ENCODE results near the gene COG7.
A peak's percentile ranks its signal among the peaks of the same experiment; 100 is the strongest.
"Not testable (repeated sequence)": the region's sequence is repeated elsewhere in the genome, so short reads cannot be mapped to it uniquely, and the experiment has no call there.

COG7 gene

DNA sequence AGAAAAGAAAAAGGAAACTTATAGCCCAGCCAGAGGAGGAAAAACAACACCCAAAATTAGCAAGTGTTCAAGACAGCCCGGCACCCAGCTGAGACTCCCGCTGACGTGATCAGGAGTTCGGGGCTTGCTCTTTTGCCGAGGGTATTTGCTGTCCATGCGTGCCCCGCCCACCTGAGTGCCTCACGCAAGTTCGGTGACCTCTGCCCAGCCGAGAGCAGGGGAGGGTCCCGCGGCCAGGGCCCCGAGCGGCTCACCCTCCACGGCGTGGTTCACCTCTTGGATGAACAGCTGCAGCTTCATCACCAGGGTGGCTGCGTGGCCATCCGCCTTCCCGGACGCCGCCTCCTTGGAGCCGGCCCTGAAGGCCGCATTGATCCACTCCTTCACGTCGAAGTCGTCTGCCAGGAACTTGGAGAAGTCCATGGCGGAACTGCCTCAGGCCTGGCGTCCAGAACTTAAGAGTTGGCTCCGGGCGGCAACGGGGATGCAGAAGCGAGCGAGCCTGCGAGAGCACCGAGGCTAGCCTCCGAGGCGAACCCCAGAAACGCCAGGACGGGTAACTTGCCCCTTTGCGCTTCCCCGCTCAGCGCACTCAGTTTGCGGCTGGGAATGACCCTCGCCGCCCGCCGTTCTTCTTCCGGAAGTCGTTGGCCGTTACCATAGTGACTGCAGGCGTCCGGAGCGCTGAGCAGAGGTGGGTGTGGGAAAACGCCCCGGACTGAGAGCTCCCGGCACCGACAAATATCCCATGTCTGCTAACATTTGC, at the start of gene COG7:
TSS of gene COG7 (minus strand) at position 618 of the 766 bp plus-strand sequence. CDS start at position 423, 195 bp downstream.
- peak; percentile 71 to 77 for DNase-seq (ENCODE audit: low read depth in 2 of 2)

DNA sequence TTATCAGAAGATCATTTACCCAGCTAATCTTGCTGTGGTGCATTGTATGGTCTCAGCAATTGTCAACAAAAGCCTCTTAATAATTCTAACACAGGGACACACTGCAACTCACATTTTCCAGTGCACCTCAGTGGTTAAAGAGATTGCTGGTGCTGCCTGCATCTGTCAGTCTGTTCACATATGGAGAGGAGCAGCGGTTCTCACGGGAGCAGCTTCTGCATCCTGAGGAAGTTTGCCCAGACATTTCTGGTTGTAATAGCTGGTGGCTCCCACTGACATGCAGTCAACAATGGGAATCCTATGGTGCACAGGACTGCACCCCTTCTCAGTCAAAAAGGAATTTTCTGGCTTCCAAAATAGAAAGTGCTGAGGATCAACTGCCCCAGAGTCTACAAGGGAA, 49.5 kb upstream of the COG7 start:
- no peak for DNase-seq (ENCODE audit: low read depth in 2 of 2)

DNA sequence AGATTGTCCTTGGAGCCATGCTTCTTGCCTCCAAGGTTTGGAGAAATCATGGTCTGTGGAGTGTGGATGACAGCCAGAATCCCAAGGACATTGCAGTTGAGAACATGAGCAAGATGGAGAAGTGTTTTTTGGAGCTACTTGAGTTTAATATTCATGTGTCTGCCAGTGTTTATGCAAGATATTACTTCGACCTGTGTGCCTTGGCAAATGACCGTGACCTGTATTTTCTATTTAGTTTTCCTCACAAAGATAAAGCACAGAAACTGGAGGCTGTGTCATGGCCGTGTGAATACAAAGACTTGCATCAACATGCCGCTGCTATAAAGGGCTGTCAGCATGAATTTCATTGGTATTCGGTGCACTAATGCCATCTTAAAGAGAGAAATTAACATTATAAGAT, 48.3 kb upstream of the COG7 start:
- DNase-seq (ENCODE audit: low read depth in 2 of 2), result no peak

DNA sequence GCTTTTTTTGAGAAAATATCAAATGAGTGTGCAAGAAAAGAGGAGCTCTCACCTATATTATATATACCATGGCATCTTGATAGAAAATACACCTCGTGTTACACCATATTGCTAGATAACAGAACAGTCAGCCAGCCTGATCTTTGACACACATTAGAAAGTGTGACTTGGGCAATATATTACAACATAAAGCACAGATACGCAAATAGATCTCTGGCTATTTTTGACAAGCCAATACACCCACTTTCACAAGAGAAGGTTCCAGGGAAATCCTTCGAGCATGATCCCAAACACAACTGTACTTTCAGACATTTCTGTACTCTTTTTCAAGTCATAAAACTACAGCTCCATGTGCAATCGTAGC, 47.9 kb upstream of the COG7 start:
- DNase-seq (ENCODE audit: low read depth in 2 of 2), result no peak

DNA sequence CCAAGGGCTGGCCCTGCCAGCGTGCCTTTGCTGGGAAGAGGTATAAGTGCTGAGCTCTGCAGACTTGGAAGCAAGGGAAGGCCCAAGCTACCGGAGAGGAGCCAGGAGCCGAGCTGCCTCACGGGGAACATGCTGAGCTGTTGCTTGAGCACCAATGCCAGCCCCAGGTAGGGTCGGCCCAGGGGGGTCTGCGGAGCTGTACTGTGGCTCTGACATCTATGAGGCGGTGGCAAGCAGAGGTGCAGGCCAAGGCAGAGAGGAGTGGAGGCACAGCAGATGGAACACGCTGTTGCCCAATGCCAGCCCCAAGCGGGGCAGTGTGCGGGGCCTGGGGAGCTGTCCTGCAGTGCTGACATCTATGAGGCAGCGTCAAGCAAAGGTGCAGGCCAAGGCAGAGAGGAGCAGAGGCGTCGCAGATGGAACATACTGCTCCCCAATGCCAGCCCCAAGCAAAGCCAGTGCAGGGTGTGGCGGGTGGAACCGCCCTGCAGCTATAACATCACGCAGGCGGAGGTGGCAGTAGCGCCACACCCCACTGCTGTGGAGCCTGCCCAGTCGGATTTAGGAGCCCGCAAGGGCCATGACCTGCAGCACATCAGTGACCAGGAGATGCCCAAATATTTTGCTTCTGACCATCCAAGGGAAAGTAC, 47.3 kb upstream of the COG7 start:
- no peak for DNase-seq (ENCODE audit: low read depth in 2 of 2)

DNA sequence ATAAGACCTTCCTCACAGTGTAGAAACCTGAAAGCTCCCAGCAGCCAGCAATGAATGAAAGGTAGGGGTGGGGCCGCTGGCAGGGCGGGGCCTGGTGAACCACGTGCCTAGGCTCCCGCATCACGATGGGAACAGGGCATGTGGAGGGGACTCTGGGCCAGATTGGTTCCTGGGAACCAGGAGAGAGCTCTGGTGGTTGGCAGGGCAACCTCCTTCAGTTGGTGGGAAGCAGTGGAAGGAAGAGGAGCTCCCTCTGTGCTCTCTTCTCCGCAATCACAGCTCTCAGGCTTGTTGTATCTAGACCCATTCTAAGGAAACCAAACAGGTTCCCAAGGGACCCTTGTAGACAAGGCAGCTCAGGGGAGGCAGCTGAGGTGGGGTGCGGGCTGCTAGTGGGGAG, 46.8 kb upstream of the COG7 start:
- DNase-seq (ENCODE audit: low read depth in 2 of 2), result no peak

DNA sequence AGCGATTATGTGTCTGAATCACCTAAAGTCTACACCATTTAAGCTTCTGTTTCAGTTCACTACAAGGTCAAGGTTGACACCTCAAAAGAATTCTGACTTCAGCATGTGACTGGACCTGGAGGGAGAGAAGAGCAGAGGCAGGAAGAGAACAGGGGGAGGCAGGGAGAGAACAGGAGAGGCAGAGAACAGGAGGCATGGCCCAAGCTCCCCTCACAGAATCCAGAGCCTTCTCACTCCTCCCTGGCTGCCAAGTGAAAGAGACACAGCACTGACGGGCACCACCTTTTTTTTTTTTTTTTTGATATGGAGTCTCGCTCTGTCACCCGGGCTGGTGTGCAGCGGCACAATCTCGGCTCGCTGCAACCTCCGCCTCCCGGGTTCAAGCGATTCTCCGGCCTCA, 45.9 kb upstream of the COG7 start:
- no peak for DNase-seq (ENCODE audit: low read depth in 2 of 2)

DNA sequence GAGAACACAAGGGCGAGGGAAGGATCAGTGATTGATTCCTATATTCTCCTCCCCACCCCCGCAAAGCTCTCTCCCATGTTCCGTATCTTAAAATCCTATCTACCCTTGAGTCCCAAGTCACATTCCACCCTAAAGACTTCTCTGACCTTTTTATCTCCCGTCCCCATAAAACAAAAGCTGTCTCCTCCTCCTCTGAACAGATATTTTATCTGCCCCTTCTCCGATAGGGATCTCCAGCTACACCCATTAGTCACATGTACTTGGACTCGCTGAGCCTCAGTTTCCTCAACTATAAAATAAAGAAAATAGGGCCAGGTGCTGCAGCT, 44.5 kb upstream of the COG7 start:
- no peak for DNase-seq (ENCODE audit: low read depth in 2 of 2)

DNA sequence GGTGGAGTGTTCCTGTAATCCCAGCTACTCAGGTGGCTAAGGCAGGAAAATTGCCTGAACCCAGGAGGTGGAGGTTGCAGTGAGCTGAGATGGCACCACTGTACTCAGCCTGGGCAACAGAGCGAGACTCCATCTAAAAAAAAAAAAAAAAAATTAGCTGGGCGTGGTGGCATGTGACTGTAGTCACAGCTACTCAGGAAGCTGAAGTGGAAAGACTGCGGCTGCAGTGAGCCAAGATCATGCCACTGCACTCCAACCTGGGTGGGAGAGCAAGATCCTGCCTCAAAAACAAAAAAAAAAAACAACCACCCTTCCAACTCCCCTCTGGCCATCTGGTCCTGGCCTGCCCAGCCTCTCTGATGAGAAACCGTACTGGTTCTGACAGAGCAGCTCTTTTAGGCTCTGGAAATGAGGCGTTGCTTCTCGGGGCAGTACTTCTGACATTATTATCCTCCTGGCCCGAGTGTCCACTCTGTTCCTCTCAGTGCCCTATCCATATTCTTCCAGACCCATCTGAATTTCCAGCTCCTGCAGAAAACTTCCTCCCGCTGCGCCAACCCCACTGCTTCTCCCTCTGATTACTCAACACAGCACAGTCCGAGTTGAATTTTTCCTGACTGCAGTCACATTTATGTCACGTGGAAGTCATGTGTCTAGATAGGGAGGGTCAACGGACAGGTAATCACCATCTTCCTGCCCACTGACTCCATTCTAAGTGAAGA, 44.0 kb upstream of the COG7 start:
- DNase-seq (ENCODE audit: low read depth in 2 of 2), result no peak

DNA sequence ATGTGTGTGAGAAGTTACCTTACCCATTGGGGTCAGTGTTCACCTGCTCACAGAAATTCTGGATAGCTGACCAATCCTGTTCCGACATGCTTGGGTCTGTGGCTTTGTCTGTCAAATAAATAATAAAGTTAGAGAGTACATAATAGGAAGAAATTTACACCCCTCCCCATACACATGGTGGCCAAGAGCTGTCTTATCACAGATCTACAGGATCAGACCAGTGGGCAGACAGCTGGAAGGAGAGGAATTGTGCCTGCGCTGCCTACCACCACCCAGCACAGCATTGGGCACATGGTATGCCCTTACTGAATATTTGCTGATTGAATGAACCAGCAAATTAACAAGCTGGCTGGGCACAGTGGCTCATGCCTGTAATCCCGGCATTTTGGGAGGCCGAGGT, 42.7 kb upstream of the COG7 start:
- DNase-seq (ENCODE audit: low read depth in 2 of 2), result no peak

DNA sequence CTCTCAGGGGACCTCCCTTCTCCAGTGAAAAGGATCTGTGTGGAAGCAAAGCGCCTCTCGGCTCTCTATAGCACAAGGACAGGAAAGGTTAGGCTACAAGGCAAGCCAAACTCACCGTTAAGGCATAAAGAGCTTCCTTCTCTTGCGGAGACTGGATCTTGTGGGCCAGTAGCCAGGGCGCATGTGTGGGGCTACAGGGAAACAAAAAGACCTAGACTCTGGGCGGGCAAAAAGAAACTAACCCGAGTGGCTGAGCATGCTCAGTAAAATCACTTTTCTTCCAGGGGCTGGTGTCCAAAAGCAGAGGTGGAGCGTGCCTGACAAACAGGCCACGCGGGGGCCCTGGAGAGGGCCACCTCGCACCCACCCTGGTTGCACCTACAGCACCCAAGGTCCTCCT, 41.2 kb upstream of the COG7 start:
- DNase-seq (ENCODE audit: low read depth in 2 of 2), result no peak

DNA sequence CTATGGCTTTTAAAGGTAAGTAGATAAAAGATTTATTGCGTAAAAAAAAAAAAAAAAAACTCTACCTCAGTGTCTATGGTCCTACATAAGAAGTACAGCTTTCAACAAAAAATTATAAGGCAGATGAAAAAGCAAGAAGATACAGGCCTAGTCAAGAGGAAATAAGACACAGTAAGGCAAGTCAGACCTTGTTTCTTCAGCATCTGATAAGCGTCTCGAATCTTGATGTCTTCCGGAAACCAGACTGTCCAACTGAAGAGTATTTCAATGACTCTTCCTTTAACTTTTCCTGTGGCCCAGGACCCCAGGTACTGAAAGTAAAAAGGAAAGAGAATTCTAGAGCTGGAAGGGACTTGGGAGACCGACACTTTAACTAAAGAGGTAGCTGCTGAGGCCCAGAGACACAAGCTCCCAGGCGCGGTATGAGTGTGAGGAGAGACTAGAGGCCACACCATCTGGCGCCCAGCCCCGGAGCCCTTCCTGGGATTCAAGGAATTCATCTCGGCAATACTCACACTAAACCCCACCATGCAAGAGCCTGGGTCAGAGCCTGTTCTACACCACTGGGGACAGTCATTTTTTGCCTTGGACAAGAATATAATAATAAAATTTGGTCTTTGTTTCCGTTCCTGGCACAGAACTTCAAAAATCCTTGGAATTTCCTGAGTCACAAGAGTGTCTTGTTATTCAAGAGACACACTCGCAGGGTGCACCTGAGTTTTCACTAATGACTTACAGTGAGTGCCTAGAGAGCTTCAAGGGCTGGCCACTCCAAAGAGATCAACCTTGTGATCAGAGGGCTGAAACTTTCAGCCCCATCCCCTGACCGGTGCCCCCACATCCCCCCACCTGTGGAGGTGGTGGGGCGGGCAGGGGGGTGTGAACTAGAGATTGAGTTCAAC, 38.8 kb upstream of the COG7 start:
- DNase-seq (ENCODE audit: low read depth in 2 of 2), result no peak

DNA sequence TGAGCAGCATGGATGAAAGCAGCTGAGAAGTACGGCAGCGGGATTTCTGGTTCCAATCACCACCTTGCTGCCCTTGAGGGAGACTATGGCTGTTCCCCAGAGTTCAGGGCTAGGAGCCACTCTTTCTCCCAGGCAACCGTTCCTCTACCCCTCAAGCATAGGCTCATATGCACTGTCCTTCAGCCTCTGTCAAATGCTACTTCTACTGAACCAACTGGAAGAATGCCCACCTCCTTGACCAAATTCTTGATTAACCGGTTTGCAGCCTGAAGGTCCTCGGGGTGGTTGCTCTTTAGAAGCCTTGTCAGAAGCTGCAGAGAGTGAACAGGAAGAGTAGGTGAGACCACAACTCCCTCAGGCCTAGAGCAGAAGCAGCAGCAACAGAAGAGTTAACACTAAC, 33.5 kb upstream of the COG7 start:
- DNase-seq (ENCODE audit: low read depth in 2 of 2), result no peak

DNA sequence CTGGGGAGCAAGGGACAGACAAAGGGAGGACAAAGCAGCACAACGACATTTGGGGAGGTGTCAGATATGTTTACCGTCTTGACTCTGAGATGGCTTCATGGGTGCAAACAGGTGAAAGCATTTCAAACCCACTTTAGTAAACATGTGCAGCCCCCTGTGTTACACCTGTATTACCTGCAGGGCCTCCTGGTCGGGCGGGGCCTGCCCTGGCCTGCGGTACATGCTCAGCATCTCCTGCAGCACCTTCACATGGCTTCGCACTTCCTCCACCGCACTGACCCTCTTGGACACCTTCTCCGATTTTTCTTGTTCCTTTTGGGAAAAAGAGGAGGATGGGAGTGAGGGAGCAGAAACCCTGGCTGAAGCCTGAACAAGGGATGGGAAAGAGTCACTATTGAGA, 32.9 kb upstream of the COG7 start:
- DNase-seq (ENCODE audit: low read depth in 2 of 2), result no peak

DNA sequence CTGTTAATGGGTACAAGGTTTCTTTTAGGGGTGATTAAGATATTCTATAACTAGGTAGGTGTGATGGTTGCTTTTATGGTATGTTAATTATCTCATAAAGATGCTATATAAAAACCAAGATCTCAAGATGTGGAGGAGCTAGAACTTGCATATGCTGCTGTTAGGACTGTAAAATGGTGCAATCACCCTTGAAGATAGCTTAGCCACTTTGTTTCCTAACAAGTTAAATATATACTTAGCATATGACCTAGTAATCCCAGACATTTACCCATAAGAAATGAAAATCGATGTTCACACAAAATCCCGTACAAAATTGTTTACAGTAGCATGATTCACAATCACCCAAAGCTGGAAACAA, 32.2 kb upstream of the COG7 start:
- no peak for DNase-seq (ENCODE audit: low read depth in 2 of 2)

DNA sequence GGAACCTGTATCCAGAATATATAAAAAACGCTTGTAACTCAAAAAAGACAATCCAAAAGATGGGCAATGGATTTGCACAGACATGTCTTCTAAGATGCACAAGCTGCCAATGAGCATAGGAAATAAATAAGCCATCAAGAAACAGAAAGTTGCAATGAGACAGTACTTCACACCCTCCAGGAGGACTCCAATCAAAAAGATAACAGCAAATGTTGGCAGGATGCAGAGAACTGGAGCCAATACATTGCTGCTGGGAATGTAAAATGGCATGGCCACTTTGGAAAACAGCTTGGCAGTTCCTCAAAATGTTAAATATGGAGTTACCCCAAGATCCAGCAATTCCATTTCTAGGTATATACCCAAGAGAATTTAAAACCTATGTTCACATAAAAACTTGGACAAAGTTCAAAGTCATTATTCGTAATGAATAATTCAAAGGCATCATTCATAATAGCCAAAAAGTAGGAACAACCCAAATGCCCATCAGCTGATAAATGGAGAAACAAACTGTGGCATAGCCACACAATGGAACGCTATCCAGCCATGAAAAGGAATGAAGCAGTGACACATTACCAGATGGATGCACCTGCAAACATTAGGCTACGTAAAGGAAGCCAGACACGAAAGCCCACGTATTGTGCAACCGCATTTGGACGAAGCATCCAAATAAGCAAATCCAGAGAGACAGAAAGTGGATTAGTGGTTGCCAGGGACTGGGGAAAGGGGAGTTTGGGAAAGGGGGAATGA, 31.7 kb upstream of the COG7 start:
- no peak for DNase-seq (ENCODE audit: low read depth in 2 of 2)

DNA sequence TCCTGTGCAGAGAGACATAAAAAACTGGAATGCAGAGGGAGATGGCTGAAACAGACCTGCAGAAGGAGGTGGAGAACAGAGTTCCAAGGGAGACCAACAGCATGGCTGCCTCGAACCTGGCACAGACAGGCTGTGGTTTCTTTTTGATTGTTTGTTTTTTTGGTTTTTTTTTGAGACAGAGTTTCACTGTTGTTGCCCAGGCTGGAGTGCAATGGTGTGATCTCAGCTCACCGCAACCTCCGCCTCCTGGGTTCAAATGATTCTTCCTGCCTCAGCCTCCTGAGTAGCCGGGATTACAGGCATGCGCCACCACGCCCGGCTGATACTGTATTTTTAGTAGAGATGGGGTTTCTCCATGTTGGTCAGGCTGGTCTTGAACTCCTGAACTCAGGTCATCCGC, 30.5 kb upstream of the COG7 start:
- not testable (repeated sequence) for DNase-seq (ENCODE audit: low read depth in 2 of 2)

DNA sequence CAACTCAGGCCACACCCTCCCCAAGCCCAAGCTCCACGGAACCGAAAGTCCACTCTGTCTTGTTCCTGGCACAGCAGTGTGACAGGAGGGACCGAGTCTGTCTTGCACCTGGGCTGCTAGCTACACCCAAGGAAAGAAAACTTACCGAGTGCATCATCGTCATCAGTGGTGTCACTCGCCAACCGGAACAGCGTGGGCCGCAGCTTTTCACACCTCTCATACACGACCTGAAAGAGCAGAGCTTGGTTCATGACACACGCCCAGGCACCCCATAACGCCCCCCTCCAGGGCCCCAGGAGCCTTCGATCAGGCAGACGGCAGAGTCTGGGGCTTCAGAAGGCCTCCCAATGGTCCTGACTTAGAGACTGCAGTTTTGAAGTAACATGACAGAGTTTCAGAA, 29.8 kb upstream of the COG7 start:
- DNase-seq (ENCODE audit: low read depth in 2 of 2), result no peak

DNA sequence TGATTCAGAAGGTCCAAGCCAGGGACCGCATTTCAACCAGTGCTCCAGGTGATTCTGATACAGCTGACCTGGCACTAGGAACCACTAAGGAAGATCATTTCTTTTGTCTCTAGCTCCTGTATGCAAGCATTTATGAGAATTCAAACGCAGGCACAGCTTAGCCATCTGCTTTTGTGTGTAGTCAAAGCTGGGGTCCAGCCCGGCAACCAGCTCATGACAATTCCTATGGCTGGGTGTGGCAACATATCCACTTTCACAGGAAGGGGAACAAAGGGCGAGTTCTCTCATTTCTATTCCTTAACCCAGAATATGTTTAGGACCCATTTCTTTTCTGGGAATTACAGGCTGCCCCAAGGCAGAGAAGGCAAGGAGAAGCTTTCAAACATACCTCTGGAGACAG, 27.3 kb upstream of the COG7 start:
- DNase-seq (ENCODE audit: low read depth in 2 of 2), result no peak

DNA sequence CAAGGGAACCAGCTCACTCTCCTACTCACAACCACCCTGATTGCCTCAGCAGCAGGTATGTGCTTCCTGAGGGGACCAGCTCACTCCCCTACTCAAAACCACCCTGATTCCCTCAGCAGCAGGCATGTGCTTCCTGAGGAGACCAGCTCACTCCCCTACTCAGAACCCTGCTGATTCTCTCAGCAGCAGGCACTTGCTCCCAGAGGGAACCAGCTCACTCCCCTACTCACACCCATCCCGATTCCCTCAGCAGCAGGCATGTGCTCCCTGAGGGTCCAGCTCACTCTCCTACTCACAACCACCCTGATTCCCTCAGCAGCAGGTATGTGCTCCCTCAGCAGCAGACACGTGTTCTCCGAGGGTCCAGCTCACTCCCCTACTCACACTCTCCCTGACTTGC, 26.1 kb upstream of the COG7 start:
- no peak for DNase-seq (ENCODE audit: low read depth in 2 of 2)

DNA sequence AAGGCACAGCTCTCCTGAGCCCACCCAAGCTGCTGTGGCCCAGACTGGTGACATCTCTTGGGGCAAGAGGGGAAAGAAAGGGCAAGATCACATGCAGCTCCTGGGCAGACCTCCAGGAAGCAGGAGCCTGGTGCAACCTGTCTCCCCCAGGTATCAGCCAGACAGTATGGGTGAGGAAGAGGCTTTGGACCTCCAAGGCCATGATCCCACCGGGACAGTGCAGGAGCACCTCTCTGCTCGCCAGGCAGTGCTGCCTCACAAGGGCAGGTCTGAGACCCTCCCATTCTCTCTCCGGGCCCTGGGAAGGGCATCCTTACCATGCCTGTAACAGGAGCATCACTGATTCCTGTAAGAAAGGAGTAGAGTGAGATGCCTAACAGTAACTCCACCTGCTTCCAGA, 25.6 kb upstream of the COG7 start:
- no peak for DNase-seq (ENCODE audit: low read depth in 2 of 2)

DNA sequence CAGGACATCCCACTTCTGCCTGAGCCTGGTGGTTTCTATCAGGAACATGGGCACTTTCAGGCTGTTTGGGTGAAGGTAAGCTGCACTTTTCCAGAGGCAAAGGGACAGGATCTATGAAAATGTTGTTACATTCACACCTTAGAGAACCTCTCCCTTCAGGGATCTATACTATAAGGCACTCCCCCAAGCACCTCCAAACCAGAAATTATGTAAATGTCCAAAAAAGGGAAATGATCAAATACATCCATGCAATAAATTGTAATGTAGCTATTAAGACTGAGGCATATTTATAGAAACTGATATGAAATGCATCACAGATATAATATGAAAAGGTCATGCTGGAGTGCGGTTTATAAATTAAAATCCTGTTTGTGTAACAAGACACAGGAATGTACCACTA, 23.3 kb upstream of the COG7 start:
- no peak for DNase-seq (ENCODE audit: low read depth in 2 of 2)

Data from fibroblast of skin of left quadriceps (primary cell).